ENCODE results near the gene STK26.

- no peak for TF ChIP-seq CTCF (IDR thresholded peaks at IDR 0.05; ENCODE audit: low read depth, low read length, poor library complexity, severe bottlenecking)
- TF ChIP-seq EZH2phosphoT487 (IDR thresholded peaks at IDR 0.05; ENCODE audit: borderline replicate concordance, low read length): no peak
Observed at GRCh38 chrX:132009350-132009749, 13.8 kb upstream of the STK26 start.
